BLaER1 (cell line): ENCODE results near the gene FNTB.

ENCODE experiments used
- H3K27ac ChIP-seq: shearing (Covaris generic); formaldehyde crosslinking; 2 replicates; pipeline ENCODE4 v1.8.1; 2022
- H3K27me3 ChIP-seq: shearing (Covaris generic); formaldehyde crosslinking; 2 replicates; pipeline ENCODE4 v1.8.1; 2022
- H3K36me3 ChIP-seq: shearing (Covaris generic); formaldehyde crosslinking; 2 replicates; pipeline ENCODE4 v1.8.1; 2022
- H3K4me1 ChIP-seq: shearing (Covaris generic); formaldehyde crosslinking; 2 replicates; pipeline ENCODE4 v1.8.1; 2022
- H3K4me2 ChIP-seq: shearing (Covaris generic); formaldehyde crosslinking; 2 replicates; pipeline ENCODE4 v1.8.1; 2022
- H3K4me3 ChIP-seq: shearing (Covaris generic); formaldehyde crosslinking; 2 replicates; pipeline ENCODE4 v1.8.1; 2022
- H3K9ac ChIP-seq: shearing (Covaris generic); formaldehyde crosslinking; 2 replicates; pipeline ENCODE4 v1.8.1; 2022
- H3K9me3 ChIP-seq: shearing (Covaris generic); formaldehyde crosslinking; 2 replicates; pipeline ENCODE4 v1.8.1; 2022
- H4K20me1 ChIP-seq: shearing (Covaris generic); formaldehyde crosslinking; 2 replicates; pipeline ENCODE4 v1.8.1; 2022
- Cebpa-rat ChIP-seq: shearing (Covaris generic); IDR thresholded peaks from 2 replicates; pipeline ENCODE4 v1.8.1; 2022

Gene FNTB

GRCh38 chr14:64993266-64993930, 6.7 kb downstream of the FNTB start:
- Histone ChIP-seq H3K4me2 (no peak overlapping the region), H3K9me3 (no peaks in the 10 kb centered on the region), H3K27ac (no peak overlapping the region), H3K4me3 (no peak overlapping the region), H3K27me3 (no peaks in the 10 kb centered on the region), H3K4me1 (peaks cover 24% of the 10 kb centered on the region), H3K36me3 (peaks cover 8% of the 10 kb centered on the region), H4K20me1 (peaks cover 9% of the 10 kb centered on the region; the same call in 1 of the 2 replicates), H3K9ac (no peak overlapping the region)
- TF ChIP-seq Cebpa-rat: no peak

GRCh38 chr14:64994540-64994939, 7.8 kb downstream of the FNTB start:
- Histone ChIP-seq H3K4me1 (peaks cover 13% of the 10 kb centered on the region), H3K4me3 (no peak overlapping the region), H3K9me3 (no peaks in the 10 kb centered on the region)

GRCh38 chr14:64995291-64995690, 8.6 kb downstream of the FNTB start:
- H3K4me1 ChIP-seq: peaks cover 5% of the 10 kb centered on the region
- H3K9ac ChIP-seq: no peak overlapping the region
- no peak overlapping the region for H3K27ac ChIP-seq
- H3K27me3 ChIP-seq: no peaks in the 10 kb centered on the region
- no peaks in the 10 kb centered on the region for H3K9me3 ChIP-seq
- H3K4me3 ChIP-seq: no peak overlapping the region
- H3K36me3 ChIP-seq: peaks cover 8% of the 10 kb centered on the region
- no peak overlapping the region for H3K4me2 ChIP-seq
- TF ChIP-seq Cebpa-rat: no peak
- peaks cover 13% of the 10 kb centered on the region; the same call in 1 of the 2 replicates for H4K20me1 ChIP-seq

More at GRCh38 chr14:64994540-64994939, 7.8 kb downstream of the FNTB start:
- no peaks in the 10 kb centered on the region for H3K27me3 ChIP-seq
- peaks cover 9% of the 10 kb centered on the region; the same call in 1 of the 2 replicates for H4K20me1 ChIP-seq
- no peak for TF ChIP-seq Cebpa-rat
- H3K27ac ChIP-seq: no peak overlapping the region
- H3K4me2 ChIP-seq: no peak overlapping the region
- no peak overlapping the region for H3K9ac ChIP-seq
- H3K36me3 ChIP-seq: peaks cover 8% of the 10 kb centered on the region

- Histone ChIP-seq H3K9ac (no peak overlapping the region), H3K4me3 (no peak overlapping the region), H3K4me1 (no peaks in the 10 kb centered on the region), H4K20me1 (peaks cover 13% of the 10 kb centered on the region; the same call in 1 of the 2 replicates), H3K36me3 (peaks cover 8% of the 10 kb centered on the region), H3K27me3 (no peaks in the 10 kb centered on the region), H3K27ac (no peak overlapping the region), H3K4me2 (no peak overlapping the region), H3K9me3 (no peaks in the 10 kb centered on the region)
- no peak for TF ChIP-seq Cebpa-rat
Observed at GRCh38 chr14:64997108-64997794, 10.6 kb downstream of the FNTB start.

GRCh38 chr14:64998455-64998931, 11.8 kb downstream of the FNTB start:
- no peaks in the 10 kb centered on the region for H3K4me1 ChIP-seq
- no peak overlapping the region for H3K9ac ChIP-seq
- no peak overlapping the region for H3K4me2 ChIP-seq
- no peak overlapping the region for H3K4me3 ChIP-seq
- peaks cover 13% of the 10 kb centered on the region; the same call in 1 of the 2 replicates for H4K20me1 ChIP-seq
- no peak for TF ChIP-seq Cebpa-rat
- no peak overlapping the region for H3K27ac ChIP-seq
- 0 out of 2 replicates have a peak, but pooled peaks cover 2% of the 10 kb centered on the region for H3K36me3 ChIP-seq
- no peaks in the 10 kb centered on the region for H3K27me3 ChIP-seq
- no peaks in the 10 kb centered on the region for H3K9me3 ChIP-seq

- no peak overlapping the region for H3K27ac ChIP-seq
- no peak overlapping the region for H3K4me2 ChIP-seq
Observed at GRCh38 chr14:65000898-65001591, 14.3 kb downstream of the FNTB start.

GRCh38 chr14:65001723-65002122, 15.0 kb downstream of the FNTB start:
- H3K4me2 ChIP-seq: no peak overlapping the region
- H3K4me3 ChIP-seq: no peak overlapping the region

More at GRCh38 chr14:65000898-65001591, 14.3 kb downstream of the FNTB start:
- H3K4me3 ChIP-seq: no peak overlapping the region
- no peaks in the 10 kb centered on the region for H3K27me3 ChIP-seq
- H3K4me1 ChIP-seq: no peaks in the 10 kb centered on the region
- TF ChIP-seq Cebpa-rat: no peak
- H3K36me3 ChIP-seq: peaks cover 18% of the 10 kb centered on the region
- H3K9ac ChIP-seq: no peak overlapping the region
- peaks cover 22% of the 10 kb centered on the region; the same call in 1 of the 2 replicates for H4K20me1 ChIP-seq
- H3K9me3 ChIP-seq: no peaks in the 10 kb centered on the region

GRCh38 chr14:65002586-65003210, 16.0 kb downstream of the FNTB start:
- Histone ChIP-seq H3K4me1 (no peaks in the 10 kb centered on the region), H3K9ac (no peak overlapping the region), H3K4me3 (no peak overlapping the region), H3K27me3 (no peaks in the 10 kb centered on the region), H3K4me2 (no peak overlapping the region), H4K20me1 (peaks cover 14% of the 10 kb centered on the region; the same call in 1 of the 2 replicates), H3K27ac (no peak overlapping the region), H3K36me3 (peaks cover 24% of the 10 kb centered on the region), H3K9me3 (no peaks in the 10 kb centered on the region)
- TF ChIP-seq Cebpa-rat: no peak

More at GRCh38 chr14:65001723-65002122, 15.0 kb downstream of the FNTB start:
- peaks cover 23% of the 10 kb centered on the region for H3K36me3 ChIP-seq
- peaks cover 22% of the 10 kb centered on the region; the same call in 1 of the 2 replicates for H4K20me1 ChIP-seq
- no peak for TF ChIP-seq Cebpa-rat
- H3K27me3 ChIP-seq: no peaks in the 10 kb centered on the region
- no peak overlapping the region for H3K9ac ChIP-seq
- H3K27ac ChIP-seq: no peak overlapping the region
- H3K4me1 ChIP-seq: no peaks in the 10 kb centered on the region
- no peaks in the 10 kb centered on the region for H3K9me3 ChIP-seq

GRCh38 chr14:65003394-65003793, 16.7 kb downstream of the FNTB start:
- H3K4me3 ChIP-seq: no peak overlapping the region
- H3K4me1 ChIP-seq: no peaks in the 10 kb centered on the region
- no peak overlapping the region for H3K9ac ChIP-seq
- H3K27me3 ChIP-seq: no peaks in the 10 kb centered on the region
- 0 out of 2 replicates have a peak, but pooled peaks cover 13% of the 10 kb centered on the region for H4K20me1 ChIP-seq
- no peaks in the 10 kb centered on the region for H3K9me3 ChIP-seq
- no peak overlapping the region for H3K4me2 ChIP-seq
- peaks cover 31% of the 10 kb centered on the region for H3K36me3 ChIP-seq
- H3K27ac ChIP-seq: no peak overlapping the region
- TF ChIP-seq Cebpa-rat: no peak
